Type B pancreatic cell (in vitro differentiated cells): ENCODE data around the gene TCF7L2. TPM values are rescaled to one million over a fixed set of nuclear protein-coding genes. Genes with fewer than 3 reads are reported as not detected.

ENCODE experiments used
- DNase-seq: peaks from one replicate; pipeline ENCODE4 v3.0.0; 2021; ENCODE audit warnings: mixed read lengths; ENCODE audit not compliant: unreplicated experiment; ENCODE audit errors: extremely low spot score
- H3K27ac Mint-ChIP-seq: 2 replicates; pipeline ENCODE4 v1.8.0; 2021; ENCODE audit warnings: mild to moderate bottlenecking, mixed read lengths
- H3K27me3 Mint-ChIP-seq: 2 replicates; pipeline ENCODE4 v1.8.0; 2021; ENCODE audit warnings: mixed read lengths
- H3K36me3 Mint-ChIP-seq: 2 replicates; pipeline ENCODE4 v1.8.0; 2021; ENCODE audit warnings: mixed read lengths
- H3K4me1 Mint-ChIP-seq: one replicate; pipeline ENCODE4 v1.8.0; 2021; ENCODE audit warnings: mixed read lengths; ENCODE audit not compliant: unreplicated experiment
- H3K4me3 Mint-ChIP-seq: 2 replicates; pipeline ENCODE4 v1.8.0; 2021; ENCODE audit warnings: mild to moderate bottlenecking, mixed read lengths
- H3K9me3 Mint-ChIP-seq: 2 replicates; pipeline ENCODE4 v1.8.0; 2021; ENCODE audit warnings: mixed read lengths
- CTCF ChIP-seq: fragments of 200-600 bp; sonication (generic); conservative IDR thresholded peaks from 2 replicates; pipeline ENCODE4 v1.5.0; 2021; ENCODE audit warnings: antibody characterized with exemption, mild to moderate bottlenecking
- total RNA-seq: library from RNA; stranded (reverse); gene quantifications from 2 replicates; pipeline ENCODE4 v1.2.1, GENCODE V29; 2021; ENCODE audit warnings: low replicate concordance

The TCF7L2 gene
- total RNA-seq, 1 donor from 2014 or later: 39.7 TPM

- H3K27ac Mint-ChIP-seq: no peak overlapping the region
These were observed 207.4 kb downstream of the TCF7L2 start for GRCh38 chr10:113157441-113157840.

GRCh38 chr10:113158183-113158582 lies 208.1 kb downstream of the TCF7L2 start:
- H3K9me3 Mint-ChIP-seq: no peaks in the 10 kb centered on the region
- peaks cover 51% of the 10 kb centered on the region for H3K36me3 Mint-ChIP-seq
- no peaks in the 10 kb centered on the region for H3K27me3 Mint-ChIP-seq
- no peak for DNase-seq
- H3K27ac Mint-ChIP-seq: no peak overlapping the region
- H3K4me3 Mint-ChIP-seq: no peak overlapping the region
- TF ChIP-seq CTCF: no peak
- peaks cover 22% of the 10 kb centered on the region for H3K4me1 Mint-ChIP-seq

More at GRCh38 chr10:113157441-113157840, 207.4 kb downstream of the TCF7L2 start:
- Mint-ChIP-seq H3K36me3 (peaks cover 54% of the 10 kb centered on the region), H3K27me3 (no peaks in the 10 kb centered on the region), H3K4me3 (no peak overlapping the region), H3K4me1 (peaks cover 22% of the 10 kb centered on the region), H3K9me3 (no peaks in the 10 kb centered on the region)
- DNase-seq: no peak
- TF ChIP-seq CTCF: no peak

- H3K27me3 Mint-ChIP-seq: no peaks in the 10 kb centered on the region
- H3K36me3 Mint-ChIP-seq: peaks cover 48% of the 10 kb centered on the region
- H3K4me3 Mint-ChIP-seq: no peak overlapping the region
- peaks cover 26% of the 10 kb centered on the region for H3K4me1 Mint-ChIP-seq
- no peaks in the 10 kb centered on the region for H3K9me3 Mint-ChIP-seq
- no peak overlapping the region for H3K27ac Mint-ChIP-seq
- no peak for DNase-seq
- TF ChIP-seq CTCF: no peak
These were observed 209.5 kb downstream of the TCF7L2 start for GRCh38 chr10:113159563-113159962.

GRCh38 chr10:113160641-113161040 lies 210.6 kb downstream of the TCF7L2 start:
- Mint-ChIP-seq H3K4me1 (peaks cover 26% of the 10 kb centered on the region), H3K27me3 (no peaks in the 10 kb centered on the region), H3K36me3 (peaks cover 42% of the 10 kb centered on the region), H3K9me3 (no peaks in the 10 kb centered on the region), H3K4me3 (no peak overlapping the region), H3K27ac (no peak overlapping the region)
- no peak for TF ChIP-seq CTCF
- no peak for DNase-seq

- no peaks in the 10 kb centered on the region for H3K27me3 Mint-ChIP-seq
- no peak overlapping the region for H3K27ac Mint-ChIP-seq
- peaks cover 45% of the 10 kb centered on the region for H3K36me3 Mint-ChIP-seq
- H3K4me3 Mint-ChIP-seq: no peak overlapping the region
- peaks cover 26% of the 10 kb centered on the region for H3K4me1 Mint-ChIP-seq
- TF ChIP-seq CTCF: no peak
- no peaks in the 10 kb centered on the region for H3K9me3 Mint-ChIP-seq
- no peak for DNase-seq
These were observed 211.0 kb downstream of the TCF7L2 start for GRCh38 chr10:113161066-113161465.

GRCh38 chr10:113162960-113163359 lies 212.9 kb downstream of the TCF7L2 start:
- no peak overlapping the region for H3K27ac Mint-ChIP-seq

More at GRCh38 chr10:113162960-113163359, 212.9 kb downstream of the TCF7L2 start:
- Mint-ChIP-seq H3K4me3 (no peak overlapping the region), H3K27me3 (no peaks in the 10 kb centered on the region), H3K36me3 (peaks cover 48% of the 10 kb centered on the region), H3K9me3 (no peaks in the 10 kb centered on the region), H3K4me1 (peaks cover 21% of the 10 kb centered on the region)
- no peak for DNase-seq
- TF ChIP-seq CTCF: no peak
